ENCODE data around the gene CACNA2D4. TPM values are rescaled to one million over a fixed set of nuclear protein-coding genes. Genes with fewer than 3 reads are reported as not detected.

CACNA2D4 gene
- total RNA-seq, 1 donor from 2014 or later: not detected

GRCh38 chr12:1914114-1914911 lies 4.1 kb downstream of the CACNA2D4 start:
- DNase-seq (ENCODE audit: low spot score in 2 of 2): peak in 1 of 2 donors; percentile 48
- H3K27me3 ChIP-seq: no peaks in the 10 kb centered on the region
- H3K4me1 ChIP-seq: peaks cover 0 to 5% of the 10 kb centered on the region in 2 donors
- no peak for TF ChIP-seq CTCF (IDR thresholded peaks at IDR 0.05)
- no peak overlapping the region for H3K27ac ChIP-seq
- H3K4me3 ChIP-seq: no peak overlapping the region
- H3K9me3 ChIP-seq: no peaks in the 10 kb centered on the region
- intact Hi-C loops (cut with DNase I): no loop called here
- no peaks in the 10 kb centered on the region for H3K36me3 ChIP-seq

- H3K4me3 ChIP-seq: no peak overlapping the region
- intact Hi-C loops (cut with DNase I): no loop called here
- peak in 1 of 2 donors; percentile 50 for DNase-seq (ENCODE audit: low spot score in 2 of 2)
- H3K9me3 ChIP-seq: no peaks in the 10 kb centered on the region
- no peaks in the 10 kb centered on the region for H3K36me3 ChIP-seq
- H3K27ac ChIP-seq: no peak overlapping the region
- TF ChIP-seq CTCF (IDR thresholded peaks at IDR 0.05): no peak
- H3K27me3 ChIP-seq: no peaks in the 10 kb centered on the region
- peaks cover 0 to 5% of the 10 kb centered on the region in 2 donors for H3K4me1 ChIP-seq
Observed at GRCh38 chr12:1913377-1914113, 4.9 kb downstream of the CACNA2D4 start.

- Histone ChIP-seq H3K9me3 (no peaks in the 10 kb centered on the region), H3K27me3 (no peaks in the 10 kb centered on the region), H3K36me3 (no peaks in the 10 kb centered on the region), H3K4me3 (no peak overlapping the region), H3K27ac (no peak overlapping the region), H3K4me1 (peaks cover 0 to 5% of the 10 kb centered on the region in 2 donors)
- intact Hi-C loops (cut with DNase I): no loop called here
- no peak for TF ChIP-seq CTCF (IDR thresholded peaks at IDR 0.05)
- peak in 1 of 2 donors; percentile 54 for DNase-seq (ENCODE audit: low spot score in 2 of 2)
Observed at GRCh38 chr12:1912580-1913376, 5.7 kb downstream of the CACNA2D4 start.

- no peaks in the 10 kb centered on the region for H3K9me3 ChIP-seq
- TF ChIP-seq CTCF (IDR thresholded peaks at IDR 0.05): no peak
- no peak for DNase-seq (ENCODE audit: low spot score in 2 of 2)
- no peak overlapping the region for H3K4me3 ChIP-seq
- intact Hi-C loops (cut with DNase I): no loop called here
- no peaks in the 10 kb centered on the region for H3K4me1 ChIP-seq
- H3K27me3 ChIP-seq: no peaks in the 10 kb centered on the region
- no peaks in the 10 kb centered on the region for H3K36me3 ChIP-seq
- H3K27ac ChIP-seq: no peak overlapping the region
Observed at GRCh38 chr12:1911598-1912575, 6.6 kb downstream of the CACNA2D4 start.

- Histone ChIP-seq H3K27me3 (no peaks in the 10 kb centered on the region), H3K4me1 (no peaks in the 10 kb centered on the region), H3K4me3 (no peak overlapping the region), H3K9me3 (peaks cover 4 to 5% of the 10 kb centered on the region in 2 donors), H3K27ac (no peak overlapping the region), H3K36me3 (no peaks in the 10 kb centered on the region)
- TF ChIP-seq CTCF (IDR thresholded peaks at IDR 0.05): no peak
- no peak for DNase-seq (ENCODE audit: low spot score in 2 of 2)
- intact Hi-C loops (cut with DNase I): no loop called here
Observed at GRCh38 chr12:1910468-1910867, 8.0 kb downstream of the CACNA2D4 start.

All from ascending aorta (tissue), 2 donors.